H1 (cell line): ENCODE data around the gene WRAP53. TPM values are rescaled to one million over a fixed set of nuclear protein-coding genes. Genes with fewer than 3 reads are reported as not detected.
A peak's percentile ranks its signal among the peaks of the same experiment; 100 is the strongest.

ENCODE experiments used
- CTCF ChIA-PET: fragments of 300-600 bp; sonication (Branson Sonifier 250); formaldehyde crosslinking; loops from one replicate; lab custom pipeline; 2021; ENCODE audit not compliant: partially characterized antibody; lab: Charles Lee
- POLR2A ChIA-PET: fragments of 300-600 bp; sonication (Branson Sonifier 250); formaldehyde crosslinking; loops from one replicate; lab custom pipeline; 2021; ENCODE audit warnings: inconsistent platforms; ENCODE audit not compliant: partially characterized antibody; lab: Charles Lee
- DNase-seq, 2 experiments: peaks; one replicate each; pipeline versions ENCODE4 v3.0.0 to v3.0.0-alpha.2; 2010 to 2022; ENCODE audit warnings: low spot score in 2 of 2, low read depth in 1 of 2, mixed read lengths in 1 of 2
- FAIRE-seq: peaks from 2 replicates; lab custom pipeline; 2011; peaks lifted over from hg19 to GRCh38; lab: Jason Lieb, UNC
- H2AFZ ChIP-seq: 2 replicates; pipeline ENCODE4 v1.8.1; 2012; ENCODE audit warnings: low read length, inconsistent platforms
- H2AK5ac ChIP-seq: 2 replicates; pipeline ENCODE4 v1.6.1; 2013; ENCODE audit warnings: low read depth, low read length
- H2BK120ac ChIP-seq: replicated peaks from 2 replicates; pipeline ENCODE3; 2013; ENCODE audit warnings: low read depth, low read length, inconsistent platforms
- H2BK12ac ChIP-seq: 2 replicates; pipeline ENCODE4 v1.6.1; 2013; ENCODE audit warnings: low read depth, low read length
- H2BK15ac ChIP-seq: 2 replicates; pipeline ENCODE4 v1.6.1; 2013; ENCODE audit warnings: low read length
- H2BK20ac ChIP-seq: 2 replicates; pipeline ENCODE4 v1.6.1; 2013; ENCODE audit warnings: low read length
- H2BK5ac ChIP-seq: 2 replicates; pipeline ENCODE4 v1.6.1; 2013; ENCODE audit warnings: low read depth, low read length
- H3K14ac ChIP-seq: 2 replicates; pipeline ENCODE4 v1.6.1; 2013; ENCODE audit warnings: inconsistent platforms; ENCODE audit not compliant: insufficient read length
- H3K18ac ChIP-seq: 2 replicates; pipeline ENCODE4 v1.6.1; 2013; ENCODE audit warnings: low read length; ENCODE audit errors: extremely low read depth
- H3K23ac ChIP-seq: 2 replicates; pipeline ENCODE4 v1.6.1; 2013; ENCODE audit warnings: inconsistent platforms; ENCODE audit not compliant: insufficient read length
- H3K23me2 ChIP-seq: 2 replicates; pipeline ENCODE4 v1.6.1; 2013; ENCODE audit warnings: low read depth, low read length
- H3K27ac ChIP-seq: 2 replicates; pipeline ENCODE4 v1.6.1; 2011; ENCODE audit warnings: low read depth, low read length, inconsistent platforms
- H3K27me3 ChIP-seq, 4 experiments: replicated peaks in 1 of 4; 1 replicate in 1 of 4; 2 replicates in 3 of 4; pipeline versions ENCODE4 v1.6.1 to v1.8.1; 2011 to 2013; ENCODE audit warnings: low read length in 3 of 4, mild to moderate bottlenecking in 3 of 4, inconsistent platforms in 2 of 4, mixed read lengths in 2 of 4, moderate library complexity in 1 of 4; ENCODE audit not compliant: control insufficient read depth in 3 of 4, insufficient read depth in 3 of 4; ENCODE audit errors: extremely low read depth in 1 of 4
- H3K36me3 ChIP-seq, 4 experiments: 2 replicates each; pipeline versions ENCODE4 v1.6.1 to v1.8.1; 2011 to 2013; ENCODE audit warnings: mild to moderate bottlenecking in 4 of 4, low read length in 3 of 4, moderate library complexity in 2 of 4, control low read depth in 1 of 4, inconsistent platforms in 1 of 4; ENCODE audit not compliant: insufficient read depth in 4 of 4, control insufficient read depth in 2 of 4
- H3K4ac ChIP-seq: replicated peaks from 2 replicates; pipeline ENCODE3; 2013; ENCODE audit warnings: low read length, low read depth, mixed read lengths, inconsistent platforms; ENCODE audit not compliant: insufficient read length
- H3K4me1 ChIP-seq, 4 experiments: replicated peaks in 1 of 4; 1 replicate in 1 of 4; 2 replicates in 3 of 4; pipeline versions ENCODE4 v1.6.1 to v1.8.1; 2011 to 2013; ENCODE audit warnings: low read length in 3 of 4, inconsistent platforms in 2 of 4, mixed read lengths in 1 of 4; ENCODE audit not compliant: insufficient read depth in 4 of 4, control insufficient read depth in 3 of 4
- H3K4me2 ChIP-seq, 2 experiments: 2 replicates each; pipeline versions ENCODE4 v1.6.1 to v1.8.1; 2011 to 2013; ENCODE audit warnings: low read depth in 2 of 2, low read length in 2 of 2, control low read depth in 1 of 2, inconsistent platforms in 1 of 2, mild to moderate bottlenecking in 1 of 2; ENCODE audit not compliant: insufficient read depth in 1 of 2
- H3K4me3 ChIP-seq, 4 experiments: fragments of 200-600, 300-600 bp in 1 of 4; sonication (generic), shearing (Covaris generic), sonication (Bioruptor Twin) in 1 of 4; 2 replicates each; pipeline versions ENCODE4 v1.5.1 to v1.8.1; 2011 to 2016; ENCODE audit warnings: low read length in 4 of 4, low read depth in 3 of 4, control low read depth in 2 of 4, inconsistent platforms in 2 of 4, mild to moderate bottlenecking in 2 of 4, mixed read lengths in 1 of 4, moderate library complexity in 1 of 4; ENCODE audit not compliant: insufficient read depth in 2 of 4; ENCODE audit errors: extremely low read depth in 1 of 4
- H3K56ac ChIP-seq: replicated peaks from 2 replicates; pipeline ENCODE3; 2013; ENCODE audit warnings: low read depth, mild to moderate bottlenecking, mixed read lengths, low read length, inconsistent platforms; ENCODE audit not compliant: insufficient read length
- H3K79me1 ChIP-seq: 2 replicates; pipeline ENCODE4 v1.6.1; 2013; ENCODE audit warnings: low read depth, low read length, control low read depth
- H3K79me2 ChIP-seq, 2 experiments: 2 replicates each; pipeline versions ENCODE4 v1.6.1 to v1.8.1; 2012 to 2013; ENCODE audit warnings: low read length in 2 of 2, mild to moderate bottlenecking in 2 of 2, inconsistent platforms in 1 of 2; ENCODE audit not compliant: insufficient read depth in 2 of 2, control insufficient read depth in 1 of 2
- H3K9ac ChIP-seq, 4 experiments: replicated peaks in 1 of 4; 1 replicate in 1 of 4; 2 replicates in 3 of 4; pipeline versions ENCODE4 v1.6.1 to v1.8.1; 2011 to 2013; ENCODE audit warnings: low read depth in 3 of 4, low read length in 3 of 4, control low read depth in 2 of 4, mild to moderate bottlenecking in 2 of 4, moderate library complexity in 2 of 4, inconsistent platforms in 1 of 4; ENCODE audit errors: extremely low read depth in 1 of 4
- H3K9me3 ChIP-seq, 2 experiments: 2 replicates each; pipeline versions ENCODE4 v1.6.1 to v1.8.1; 2012 to 2013; ENCODE audit warnings: mild to moderate bottlenecking in 2 of 2, moderate library complexity in 2 of 2, control low read depth in 1 of 2, inconsistent platforms in 1 of 2, low read depth in 1 of 2, low read length in 1 of 2, mixed read lengths in 1 of 2; ENCODE audit not compliant: insufficient read depth in 2 of 2
- H4K20me1 ChIP-seq, 2 experiments: replicated peaks in 1 of 2; 2 replicates each; pipeline versions ENCODE3 to v1.8.1; 2011 to 2013; ENCODE audit warnings: inconsistent platforms in 2 of 2, low read length in 2 of 2, mild to moderate bottlenecking in 1 of 2; ENCODE audit not compliant: insufficient read depth in 2 of 2, control insufficient read depth in 1 of 2
- H4K5ac ChIP-seq: 2 replicates; pipeline ENCODE4 v1.6.1; 2013; ENCODE audit warnings: low read length, low read depth, mixed read lengths, inconsistent platforms; ENCODE audit not compliant: insufficient read length
- H4K8ac ChIP-seq: 2 replicates; pipeline ENCODE4 v1.8.0; 2013; ENCODE audit warnings: mild to moderate bottlenecking, moderate library complexity, low read length, inconsistent platforms; ENCODE audit not compliant: insufficient read depth; ENCODE audit errors: extremely low read depth
- H4K91ac ChIP-seq: replicated peaks from 2 replicates; pipeline ENCODE3; 2013; ENCODE audit warnings: low read length, mixed read lengths, inconsistent platforms; ENCODE audit not compliant: insufficient read length
- CTBP2 ChIP-seq: IDR thresholded peaks from 2 replicates; pipeline ENCODE4 v1.7.0; 2011; ENCODE audit warnings: borderline replicate concordance, mild to moderate bottlenecking, moderate library complexity, mixed read lengths, low read length; ENCODE audit not compliant: insufficient read depth, insufficient read length
- GABPA ChIP-seq: IDR thresholded peaks from 2 replicates; pipeline ENCODE4 v1.6.1; 2011; ENCODE audit warnings: mild to moderate bottlenecking, low read length, moderate library complexity, borderline replicate concordance; ENCODE audit not compliant: insufficient read depth
- KDM1A ChIP-seq: fragments of 200-600, 300-600 bp; sonication (generic); IDR thresholded peaks from 2 replicates; pipeline ENCODE4 v1.7.1; 2016; ENCODE audit warnings: mild to moderate bottlenecking, low read length, borderline replicate concordance
- SAP30 ChIP-seq: fragments of 300-600 bp; sonication (generic); IDR thresholded peaks from 2 replicates; pipeline ENCODE4 v1.7.1; 2012; ENCODE audit warnings: low read length, moderate library complexity, mild to moderate bottlenecking, inconsistent platforms; ENCODE audit not compliant: insufficient read depth, insufficient replicate concordance
- WGBS, 2 experiments: shearing (Covaris generic) in 1 of 2; methylation state at CpG; one replicate each; pipeline versions ENCODE4 v1.1.6 to v1.1.7; 2013 to 2015; ENCODE audit warnings: low lambda C conversion rate in 2 of 2, mixed read lengths in 2 of 2, inconsistent platforms in 1 of 2, low coverage in 1 of 2, missing lambda C conversion rate in 1 of 2; ENCODE audit not compliant: insufficient replicate concordance in 2 of 2, insufficient coverage in 1 of 2, insufficient read length in 1 of 2; ENCODE audit errors: extremely low coverage in 1 of 2, missing lambda C conversion rate in 1 of 2; 5-methylcytosine and 5-hydroxymethylcytosine counted together
- polyA plus RNA-seq, 7 experiments: library from polyadenylated mRNA; depleted of rRNA in 3 of 7; stranded (reverse) in 5 of 7; unstranded in 2 of 7; fragments of >200 nt in 5 of 7; fragments of 200-250 nt in 2 of 7; gene quantifications; 1 replicate in 5 of 7; 2 replicates in 1 of 7; 4 replicates in 1 of 7; pipeline versions ENCODE4 v1.2.1 to v1.2.3, GENCODE V29; 2011 to 2013; ENCODE audit warnings: missing spikeins in 2 of 7, mixed read lengths in 2 of 7
- total RNA-seq: library from RNA; stranded (reverse); fragmentation: NEBNext Ultra II Directional; extraction: Animal tissue kit (Norgen Biotek cat#: 25700); gene quantifications from 2 replicates; pipeline ENCODE4 v1.2.1, GENCODE V29; 2021
- TF ChIP-seq, protein P1 (sequence below): IDR thresholded peaks from 2 replicates; pipeline ENCODE4 v1.6.1; 2012; ENCODE audit warnings: inconsistent platforms

WRAP53 gene
- total and polyA plus RNA-seq, 2 of the 8 experiments (the other 6 are each of a cell fraction or from before 2014, with no cell fraction given), result 29.2 to 30.1 TPM

DNA sequence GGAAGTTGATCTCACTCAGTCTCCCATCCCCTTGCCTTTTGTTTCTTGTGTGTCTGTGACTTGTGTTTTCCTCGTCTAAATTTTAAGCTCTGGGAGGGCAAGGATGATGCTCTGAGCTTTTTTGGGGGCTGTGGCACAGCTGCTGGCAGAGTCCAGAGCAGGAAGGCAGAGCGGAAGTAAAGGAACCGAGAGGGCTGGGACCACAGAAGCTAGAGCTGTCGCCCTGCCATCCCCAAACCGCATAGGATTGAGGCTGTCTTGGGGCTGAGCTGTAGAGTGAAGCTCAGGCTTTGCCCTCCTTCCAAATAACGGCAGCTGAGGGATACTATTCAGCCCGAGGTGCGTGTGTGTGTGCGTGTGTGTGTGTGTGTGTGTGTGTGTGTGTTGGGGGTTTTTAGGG lies 25.5 kb downstream of the WRAP53 start:
- H2BK120ac ChIP-seq, result no peak overlapping the region
- H2AK5ac ChIP-seq, result 0 out of 2 replicates have a peak overlapping the region, but pooled peaks have one; percentile 70
- H3K4me3 ChIP-seq, result no peak overlapping the region
- H3K4ac ChIP-seq, result no peak overlapping the region
- POLR2A ChIA-PET, result interaction anchor here (0.6 to 8.8 kb wide), 7 partner anchors 9 to 1409 kb away, joined by 3 to 88 read pairs (median 5); partner anchors contain the start of genes ATP1B2, EFNB3, SOX15 and TP53
- H3K27me3 ChIP-seq, result peaks cover 0 to 16% (median 5%) of the 10 kb centered on the region in 4 experiments; a peak in 3 of 7 replicates
- no peaks in the 10 kb centered on the region for H3K36me3 ChIP-seq
- peak overlapping the region; percentile 60; the same call in 1 of the 2 replicates for H2BK12ac ChIP-seq
- no peak overlapping the region for H3K4me2 ChIP-seq
- no peaks in the 10 kb centered on the region for H3K9me3 ChIP-seq
- H4K91ac ChIP-seq, result no peak overlapping the region
- H2BK15ac ChIP-seq, result no peak overlapping the region; the same call in 1 of the 2 replicates
- H2BK20ac ChIP-seq, result peak overlapping the region; percentile 82; the same call in 1 of the 2 replicates
- H3K4me1 ChIP-seq, result peaks cover 6 to 27% (median 18%) of the 10 kb centered on the region in 4 experiments
- no peaks in the 10 kb centered on the region for H4K20me1 ChIP-seq
- H3K79me1 ChIP-seq, result no peaks in the 10 kb centered on the region; the same call in 1 of the 2 replicates
- no peak overlapping the region for H3K9ac ChIP-seq
- H4K8ac ChIP-seq, result no peak overlapping the region; the same call in 1 of the 2 replicates
- CTCF ChIA-PET, result interaction anchor here (0.8 to 10.1 kb wide), 5 partner anchors 9 to 80 kb away, joined by 3 to 86 read pairs (median 5); partner anchors contain the start of genes SHBG, TP53 and WRAP53
- H2AFZ ChIP-seq, result no peak overlapping the region
- H2BK5ac ChIP-seq, result 0 out of 2 replicates have a peak overlapping the region, but pooled peaks have one; percentile 60
- no peaks in the 10 kb centered on the region for H3K79me2 ChIP-seq
- H3K56ac ChIP-seq, result no peak overlapping the region
- H3K18ac ChIP-seq, result no peak overlapping the region
- 68% methylated on average over 8 of the region's 9 CpGs; no CpG with 5 or more reads in 1 of the 2 experiments for WGBS, 2 experiments
- H3K27ac ChIP-seq, result no peak overlapping the region
- H3K23ac ChIP-seq, result no peak overlapping the region
- no peak for TF ChIP-seq GABPA
- TF ChIP-seq, protein P1, sequence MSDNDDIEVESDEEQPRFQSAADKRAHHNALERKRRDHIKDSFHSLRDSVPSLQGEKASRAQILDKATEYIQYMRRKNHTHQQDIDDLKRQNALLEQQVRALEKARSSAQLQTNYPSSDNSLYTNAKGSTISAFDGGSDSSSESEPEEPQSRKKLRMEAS, result no peak
- no peak for TF ChIP-seq SAP30
- no peak for TF ChIP-seq KDM1A
- TF ChIP-seq CTBP2, result no peak
- FAIRE-seq (no peak), DNase-seq (no peak)
- peaks cover 9% of the 10 kb centered on the region for H3K23me2 ChIP-seq
- no peak overlapping the region for H4K5ac ChIP-seq
- no peak overlapping the region for H3K14ac ChIP-seq
